ENCODE data around the gene RYR1. TPM values are rescaled to one million over a fixed set of nuclear protein-coding genes. Genes with fewer than 3 reads are reported as not detected.

The RYR1 gene
- total and polyA plus RNA-seq, 2 of the 8 experiments (the other 6 are each of a cell fraction or from before 2014, with no cell fraction given): 5.8 to 11.8 TPM

GRCh38 chr19:38490861-38491260 is 57.4 kb downstream of the RYR1 start:
- FAIRE-seq (no peak), DNase-seq (ENCODE audit: low read depth in 1 of 2, low spot score in 2 of 2) (no peak)
- H3K36me3 ChIP-seq (ENCODE audit: control insufficient read depth in 2 of 4, insufficient read depth in 4 of 4, low read length in 3 of 4): peaks cover 4 to 38% (median 28%) of the 10 kb centered on the region in 4 experiments; a peak in 7 of 8 replicates
- no peak overlapping the region for H2BK5ac ChIP-seq (ENCODE audit: low read depth, low read length)
- no peak for TF ChIP-seq POLR2AphosphoS5 (IDR thresholded peaks at IDR 0.05; ENCODE audit: low read depth, low read length)
- no peak for TF ChIP-seq RNF2 (IDR thresholded peaks at IDR 0.05; ENCODE audit: borderline replicate concordance, low read depth, low read length, missing control alignments, poor library complexity, severe bottlenecking)
- TF ChIP-seq CBX8 (IDR thresholded peaks at IDR 0.05; ENCODE audit: borderline replicate concordance, low read depth, low read length): no peak
- no peak for TF ChIP-seq CTBP2 (IDR thresholded peaks at IDR 0.05; ENCODE audit: borderline replicate concordance, insufficient read depth, insufficient read length, low read length)
- no peak for TF ChIP-seq GTF2F1 (IDR thresholded peaks at IDR 0.05; ENCODE audit: borderline replicate concordance, low read depth, low read length)
- no peak for TF ChIP-seq RBBP5 (IDR thresholded peaks at IDR 0.05; ENCODE audit: borderline replicate concordance, low read depth, low read length)
- TF ChIP-seq JUND (IDR thresholded peaks at IDR 0.05; ENCODE audit: low read length): no peak
- TF ChIP-seq RFX5 (IDR thresholded peaks at IDR 0.05; ENCODE audit: borderline replicate concordance, low read depth, low read length): no peak
- no peak for TF ChIP-seq SRF (IDR thresholded peaks at IDR 0.05; ENCODE audit: low read depth, low read length)
- no peak for TF ChIP-seq CBX5 (IDR thresholded peaks at IDR 0.05; ENCODE audit: low read depth, low read length)
- no peak for TF ChIP-seq CEBPB (IDR thresholded peaks at IDR 0.05; ENCODE audit: low read depth, low read length)
- TF ChIP-seq RXRA (IDR thresholded peaks at IDR 0.05; ENCODE audit: insufficient read depth, low read depth, low read length): no peak
- TF ChIP-seq, protein P1, sequence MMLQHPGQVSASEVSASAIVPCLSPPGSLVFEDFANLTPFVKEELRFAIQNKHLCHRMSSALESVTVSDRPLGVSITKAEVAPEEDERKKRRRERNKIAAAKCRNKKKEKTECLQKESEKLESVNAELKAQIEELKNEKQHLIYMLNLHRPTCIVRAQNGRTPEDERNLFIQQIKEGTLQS (IDR thresholded peaks at IDR 0.05; ENCODE audit: insufficient read depth, low read depth, low read length): no peak
- CTCF ChIA-PET (ENCODE audit: partially characterized antibody): interaction anchor here (7.7 kb wide), 1 partner anchor 12 kb away, joined by 35 read pairs; no protein-coding TSS in a partner anchor
- no peak overlapping the region for H4K91ac ChIP-seq (replicated peaks; ENCODE audit: insufficient read length, low read length)
- no peak overlapping the region for H3K23ac ChIP-seq (ENCODE audit: insufficient read length)
- H3K14ac ChIP-seq (ENCODE audit: insufficient read length): no peak overlapping the region
- no peaks in the 10 kb centered on the region for H4K20me1 ChIP-seq (replicated peaks in 1 of 2; ENCODE audit: control insufficient read depth in 1 of 2, insufficient read depth in 2 of 2, low read length in 2 of 2)
- H4K8ac ChIP-seq (ENCODE audit: extremely low read depth, insufficient read depth, low read length): no peak overlapping the region
- H2AK5ac ChIP-seq (ENCODE audit: low read depth, low read length): no peak overlapping the region
- H3K27me3 ChIP-seq (replicated peaks in 1 of 4; ENCODE audit: control insufficient read depth in 3 of 4, extremely low read depth in 1 of 4, insufficient read depth in 3 of 4, low read length in 3 of 4): no peaks in the 10 kb centered on the region
- no peak overlapping the region for H3K27ac ChIP-seq (ENCODE audit: low read depth, low read length)
- POLR2A ChIA-PET (ENCODE audit: partially characterized antibody): interaction anchor here (1.6 kb wide), 1 partner anchor 12 kb away, joined by 4 read pairs; no protein-coding TSS in a partner anchor
- H3K23me2 ChIP-seq (ENCODE audit: low read depth, low read length): peaks cover 8% of the 10 kb centered on the region; the same call in 1 of the 2 replicates
- no peak overlapping the region for H3K4ac ChIP-seq (replicated peaks; ENCODE audit: insufficient read length, low read depth, low read length)
- H2AFZ ChIP-seq (ENCODE audit: low read length): no peak overlapping the region
- H3K79me2 ChIP-seq (ENCODE audit: control insufficient read depth in 1 of 2, insufficient read depth in 2 of 2, low read length in 2 of 2): no peaks in the 10 kb centered on the region
- peaks cover 0 to 3% (median 1%) of the 10 kb centered on the region in 4 experiments; a peak in 3 of 7 replicates for H3K4me1 ChIP-seq (replicated peaks in 1 of 4; ENCODE audit: control insufficient read depth in 3 of 4, insufficient read depth in 4 of 4, low read length in 3 of 4)
- H3K4me2 ChIP-seq (ENCODE audit: insufficient read depth in 1 of 2, low read depth in 2 of 2, low read length in 2 of 2): no peak overlapping the region
- H3K9me3 ChIP-seq (ENCODE audit: insufficient read depth in 2 of 2, low read depth in 1 of 2, low read length in 1 of 2): no peaks in the 10 kb centered on the region
- H2BK12ac ChIP-seq (ENCODE audit: low read depth, low read length): no peak overlapping the region
- no peaks in the 10 kb centered on the region for H3K79me1 ChIP-seq (ENCODE audit: low read depth, low read length)
- no peak overlapping the region for H2BK120ac ChIP-seq (replicated peaks; ENCODE audit: low read depth, low read length)
- H3K9ac ChIP-seq (replicated peaks in 1 of 4; ENCODE audit: extremely low read depth in 1 of 4, low read depth in 3 of 4, low read length in 3 of 4): no peak overlapping the region
- H2BK15ac ChIP-seq (ENCODE audit: low read length): no peak overlapping the region
- no peak overlapping the region for H4K5ac ChIP-seq (ENCODE audit: insufficient read length, low read depth, low read length)
- WGBS, 2 experiments (ENCODE audit: extremely low coverage in 1 of 2, insufficient coverage in 1 of 2, insufficient read length in 1 of 2, insufficient replicate concordance in 2 of 2, low coverage in 1 of 2, low lambda C conversion rate in 2 of 2, missing lambda C conversion rate in 1 of 2): 86 to 100% methylated on average over 1 to 2 of the region's 2 CpGs
- H3K56ac ChIP-seq (replicated peaks; ENCODE audit: insufficient read length, low read depth, low read length): no peak overlapping the region
- H3K4me3 ChIP-seq (ENCODE audit: extremely low read depth in 1 of 4, insufficient read depth in 2 of 4, low read depth in 3 of 4, low read length in 4 of 4): no peak overlapping the region
- no peak overlapping the region for H2BK20ac ChIP-seq (ENCODE audit: low read length)
- no peak overlapping the region for H3K18ac ChIP-seq (ENCODE audit: extremely low read depth, low read length)
